ENCODE results near the gene ISOC2.
A peak's percentile ranks its signal among the peaks of the same experiment; 100 is the strongest.
"Not testable (repeated sequence)": the region's sequence is repeated elsewhere in the genome, so short reads cannot be mapped to it uniquely, and the experiment has no call there.

The ISOC2 gene

GRCh38 chr19:55443045-55443823, 18.2 kb downstream of the ISOC2 start, which contains the start of gene SHISA7:
SHISA7 (minus strand) TSS chr19:55443300; CDS start chr19:55442863, 437 bp downstream.
- no peak for DNase-seq (ENCODE audit: low spot score)

GRCh38 chr19:55442372-55442961, 19.0 kb downstream of the ISOC2 start:
- DNase-seq (ENCODE audit: low spot score) = no peak

- no peak for DNase-seq (ENCODE audit: low spot score)
These were observed 19.6 kb downstream of the ISOC2 start for GRCh38 chr19:55441692-55442321.

- no peak for DNase-seq (ENCODE audit: low spot score)
These were observed 20.1 kb downstream of the ISOC2 start for GRCh38 chr19:55441319-55441691.

- no peak for DNase-seq (ENCODE audit: low spot score)
These were observed 20.9 kb downstream of the ISOC2 start for GRCh38 chr19:55440411-55441105.

GRCh38 chr19:55439052-55439451, 22.4 kb downstream of the ISOC2 start:
- no peak for DNase-seq (ENCODE audit: low spot score)

- peak; percentile 29 for DNase-seq (ENCODE audit: low spot score)
These were observed 24.0 kb downstream of the ISOC2 start for GRCh38 chr19:55437410-55437809.

- DNase-seq (ENCODE audit: low spot score) = no peak
These were observed 24.6 kb downstream of the ISOC2 start for GRCh38 chr19:55436847-55437246.

- no peak for DNase-seq (ENCODE audit: low spot score)
These were observed 26.4 kb downstream of the ISOC2 start for GRCh38 chr19:55435020-55435419.

- DNase-seq (ENCODE audit: low spot score) = no peak
These were observed 27.0 kb downstream of the ISOC2 start for GRCh38 chr19:55434356-55434919.

GRCh38 chr19:55433292-55433691, 28.1 kb downstream of the ISOC2 start:
- no peak for DNase-seq (ENCODE audit: low spot score)

- DNase-seq (ENCODE audit: low spot score) = no peak
These were observed 29.0 kb downstream of the ISOC2 start for GRCh38 chr19:55432241-55432959.

GRCh38 chr19:55431183-55431582, 30.3 kb downstream of the ISOC2 start:
- no peak for DNase-seq (ENCODE audit: low spot score)

GRCh38 chr19:55426042-55426441, 35.4 kb downstream of the ISOC2 start:
- no peak for DNase-seq (ENCODE audit: low spot score)

- DNase-seq (ENCODE audit: low spot score) = no peak
These were observed 36.9 kb downstream of the ISOC2 start for GRCh38 chr19:55424518-55424917.

- no peak for DNase-seq (ENCODE audit: low spot score)
These were observed 38.0 kb downstream of the ISOC2 start for GRCh38 chr19:55423225-55424005.

- DNase-seq (ENCODE audit: low spot score) = not testable (repeated sequence)
These were observed 40.2 kb downstream of the ISOC2 start for GRCh38 chr19:55421281-55421680.

GRCh38 chr19:55419624-55420236, 41.7 kb downstream of the ISOC2 start:
- no peak for DNase-seq (ENCODE audit: low spot score)

GRCh38 chr19:55419103-55419502, 42.3 kb downstream of the ISOC2 start:
- DNase-seq (ENCODE audit: low spot score) = no peak

GRCh38 chr19:55418185-55418584, 43.3 kb downstream of the ISOC2 start:
- peak; percentile 61 for DNase-seq (ENCODE audit: low spot score)
